Mesenchymal stem cell (in vitro differentiated cells and primary cell): Measurements from ENCODE around the gene PHETA1.
A peak's percentile ranks its signal among the peaks of the same experiment; 100 is the strongest.

Source experiments
- DNase-seq: peaks from one replicate; pipeline ENCODE4 v3.0.0-alpha.2; 2013
- H2AFZ ChIP-seq: one replicate; pipeline ENCODE4 v1.6.1; 2013; ENCODE audit warnings: low read depth, mild to moderate bottlenecking, control low read depth, inconsistent platforms, low read length, moderate library complexity
- H2AK5ac ChIP-seq: 2 replicates; pipeline ENCODE4 v1.6.1; 2013; ENCODE audit warnings: low read length, moderate library complexity, mild to moderate bottlenecking, inconsistent platforms; ENCODE audit not compliant: severe bottlenecking
- H2BK120ac ChIP-seq: one replicate; pipeline ENCODE4 v1.6.1; 2013; ENCODE audit warnings: low read depth, mild to moderate bottlenecking, inconsistent platforms, low read length, moderate library complexity
- H2BK12ac ChIP-seq, 2 experiments: one replicate each; pipeline ENCODE4 v1.6.1; 2013; ENCODE audit warnings: inconsistent platforms in 2 of 2, low read length in 2 of 2, mild to moderate bottlenecking in 2 of 2, moderate library complexity in 2 of 2, control low read depth in 1 of 2
- H2BK15ac ChIP-seq: one replicate; pipeline ENCODE4 v1.6.1; 2013; ENCODE audit warnings: mild to moderate bottlenecking, low read depth, inconsistent platforms; ENCODE audit not compliant: poor library complexity, severe bottlenecking
- H2BK5ac ChIP-seq: 2 replicates; pipeline ENCODE4 v1.6.1; 2013; ENCODE audit warnings: low read depth, mild to moderate bottlenecking, low read length, control low read depth, inconsistent platforms; ENCODE audit not compliant: poor library complexity, severe bottlenecking
- H3K14ac ChIP-seq, 2 experiments: one replicate each; pipeline ENCODE4 v1.6.1; 2013; ENCODE audit warnings: inconsistent platforms in 2 of 2, low read length in 2 of 2, control low read depth in 1 of 2, mild to moderate bottlenecking in 1 of 2, moderate library complexity in 1 of 2
- H3K18ac ChIP-seq, 2 experiments: one replicate each; pipeline ENCODE4 v1.6.1; 2013; ENCODE audit warnings: inconsistent platforms in 2 of 2, low read length in 2 of 2, control low read depth in 1 of 2, low read depth in 1 of 2, mild to moderate bottlenecking in 1 of 2
- H3K23ac ChIP-seq, 2 experiments: one replicate each; pipeline ENCODE4 v1.6.1; 2013; ENCODE audit warnings: inconsistent platforms in 2 of 2, low read length in 2 of 2, mild to moderate bottlenecking in 2 of 2, moderate library complexity in 2 of 2, control low read depth in 1 of 2
- H3K27ac ChIP-seq: 2 replicates; pipeline ENCODE4 v1.5.1; 2013; ENCODE audit warnings: mild to moderate bottlenecking, moderate library complexity, low read length, control low read depth, inconsistent platforms; ENCODE audit not compliant: poor library complexity, severe bottlenecking
- H3K27me3 ChIP-seq, 2 experiments: 2 replicates each; pipeline versions ENCODE4 v1.6.1 to v1.7.0; 2013; ENCODE audit warnings: low read length in 2 of 2, mild to moderate bottlenecking in 2 of 2, moderate library complexity in 2 of 2, control low read depth in 1 of 2, inconsistent platforms in 1 of 2; ENCODE audit not compliant: control insufficient read depth in 1 of 2, insufficient read depth in 1 of 2
- H3K36me3 ChIP-seq, 2 experiments: 2 replicates each; pipeline versions ENCODE4 v1.6.1 to v1.7.0; 2013; ENCODE audit warnings: low read length in 2 of 2, control low read depth in 1 of 2, inconsistent platforms in 1 of 2, low read depth in 1 of 2, mild to moderate bottlenecking in 1 of 2; ENCODE audit not compliant: insufficient read depth in 2 of 2, control insufficient read depth in 1 of 2
- H3K4ac ChIP-seq, 2 experiments: one replicate each; pipeline ENCODE4 v1.6.1; 2013; ENCODE audit warnings: inconsistent platforms in 2 of 2, low read length in 2 of 2, mild to moderate bottlenecking in 2 of 2, moderate library complexity in 2 of 2, control low read depth in 1 of 2, low read depth in 1 of 2
- H3K4me1 ChIP-seq: 2 replicates; pipeline ENCODE4 v1.6.1; 2013; ENCODE audit warnings: low read depth, low read length, control low read depth; ENCODE audit not compliant: control insufficient read depth, insufficient read depth
- H3K4me2 ChIP-seq: 2 replicates; pipeline ENCODE4 v1.6.1; 2013; ENCODE audit warnings: low read length, mild to moderate bottlenecking, inconsistent platforms; ENCODE audit not compliant: poor library complexity, severe bottlenecking
- H3K4me3 ChIP-seq, 2 experiments: 2 replicates each; pipeline versions ENCODE4 v1.5.1 to v1.7.0; 2013; ENCODE audit warnings: low read length in 2 of 2, mild to moderate bottlenecking in 2 of 2, control low read depth in 1 of 2, low read depth in 1 of 2; ENCODE audit not compliant: insufficient read depth in 1 of 2
- H3K79me1 ChIP-seq: replicated peaks from 2 replicates; pipeline ENCODE4 v1.6.1; 2013; ENCODE audit warnings: mild to moderate bottlenecking, control low read depth, low read length, inconsistent platforms; ENCODE audit not compliant: poor library complexity, severe bottlenecking
- H3K9ac ChIP-seq: 2 replicates; pipeline ENCODE4 v1.7.0; 2013; ENCODE audit warnings: mild to moderate bottlenecking, low read length, moderate library complexity
- H3K9me3 ChIP-seq: 2 replicates; pipeline ENCODE4 v1.7.0; 2013; ENCODE audit warnings: mild to moderate bottlenecking, low read length; ENCODE audit not compliant: control insufficient read depth
- H4K8ac ChIP-seq: one replicate; pipeline ENCODE4 v1.6.1; 2013; ENCODE audit warnings: inconsistent platforms, mild to moderate bottlenecking, low read length, moderate library complexity
- H4K91ac ChIP-seq: one replicate; pipeline ENCODE4 v1.6.1; 2013; ENCODE audit warnings: mild to moderate bottlenecking, low read length, inconsistent platforms
- WGBS: methylation state at CpG from one replicate; pipeline ENCODE4 v1.1.7; 2013; ENCODE audit warnings: mixed read lengths; 5-methylcytosine and 5-hydroxymethylcytosine counted together

The PHETA1 gene

DNA sequence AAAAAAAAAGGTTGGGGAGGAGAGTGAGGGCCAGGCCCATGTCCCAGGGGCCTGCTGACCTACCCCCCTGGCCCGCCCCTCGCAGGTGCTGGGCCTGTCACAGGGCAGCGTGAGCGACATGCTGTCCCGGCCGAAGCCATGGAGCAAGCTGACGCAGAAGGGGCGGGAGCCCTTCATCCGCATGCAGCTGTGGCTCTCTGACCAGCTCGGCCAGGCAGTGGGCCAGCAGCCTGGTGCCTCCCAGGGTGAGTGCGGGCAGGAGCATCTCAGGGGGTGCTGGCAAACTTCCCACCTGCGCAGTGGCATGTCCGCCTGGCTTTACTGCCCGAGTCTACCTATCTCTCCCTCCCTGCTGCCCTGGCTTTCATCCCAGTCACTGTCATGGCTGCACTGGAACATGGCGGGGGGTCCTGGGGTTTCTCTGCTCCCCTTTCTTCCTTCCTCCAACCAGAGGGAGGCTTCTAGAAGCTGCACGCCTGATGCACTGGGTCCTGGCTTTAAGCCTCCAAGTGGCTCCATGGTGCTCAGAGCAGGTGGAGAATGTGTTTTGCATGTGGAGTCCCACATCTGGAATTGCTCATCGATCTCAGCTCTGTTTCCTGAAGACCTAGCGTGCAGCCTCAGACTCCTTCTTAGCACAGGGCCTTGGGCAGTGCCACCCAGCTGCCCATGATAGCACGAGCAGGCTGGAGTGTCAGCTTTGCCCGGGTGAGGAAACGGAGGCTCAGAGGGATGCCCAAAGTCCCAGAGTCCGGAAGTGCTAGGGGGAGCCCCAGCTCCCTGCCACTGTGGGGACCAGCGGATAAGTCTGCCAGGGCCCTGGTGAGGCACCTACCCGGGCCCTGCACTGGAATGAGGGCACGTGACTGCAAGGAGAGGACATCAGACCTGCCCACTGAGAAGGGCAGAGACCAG is 46.3 kb downstream of the PHETA1 start:
- WGBS: 86% methylated on average over 25 of the region's 25 CpGs
- Histone ChIP-seq H3K27me3 (peaks cover 0 to 4% of the 10 kb centered on the region in 2 experiments), H3K23ac (no peak overlapping the region), H3K4me2 (no peak overlapping the region), H2BK120ac (no peak overlapping the region), H3K4me3 (no peak overlapping the region), H3K18ac (no peak overlapping the region), H4K91ac (no peak overlapping the region), H2AFZ (no peak overlapping the region), H2BK5ac (no peak overlapping the region), H3K9me3 (no peaks in the 10 kb centered on the region), H3K14ac (no peak overlapping the region), H3K27ac (no peak overlapping the region), H3K4me1 (no peaks in the 10 kb centered on the region), H2BK12ac (no peak overlapping the region), H3K9ac (no peak overlapping the region), H3K79me1 (no peaks in the 10 kb centered on the region), H2AK5ac (no peak overlapping the region), H3K36me3 (no peaks in the 10 kb centered on the region), H3K4ac (no peak overlapping the region), H2BK15ac (no peak overlapping the region), H4K8ac (no peak overlapping the region)
- no peak for DNase-seq

DNA sequence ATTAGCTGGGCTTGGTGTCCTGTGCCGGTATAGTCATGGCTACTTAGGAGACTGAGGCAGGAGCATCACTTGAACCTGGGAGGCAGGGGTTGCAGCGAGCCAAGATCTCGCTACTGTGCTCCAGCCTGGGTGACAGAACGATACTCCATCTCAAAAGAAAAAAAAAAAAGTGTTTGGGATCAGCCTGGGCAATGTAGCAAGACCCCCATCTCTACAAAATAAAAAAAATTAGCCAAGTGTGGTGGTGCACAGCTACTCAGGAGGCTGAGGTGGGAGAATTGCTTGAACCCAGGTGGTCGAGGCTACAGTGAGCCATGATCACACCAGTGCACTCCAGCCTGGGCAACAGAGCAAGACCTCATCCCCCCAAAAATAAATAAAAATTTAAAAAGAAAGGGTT is 47.6 kb downstream of the PHETA1 start:
- 94% methylated on average over 3 of the region's 5 CpGs for WGBS
- Histone ChIP-seq H2BK5ac (no peak overlapping the region), H2AK5ac (no peak overlapping the region), H3K4me2 (no peak overlapping the region), H2AFZ (no peak overlapping the region), H3K27me3 (peaks cover 7 to 8% of the 10 kb centered on the region in 2 experiments), H3K9me3 (no peaks in the 10 kb centered on the region), H3K4ac (no peak overlapping the region), H3K4me1 (no peaks in the 10 kb centered on the region), H3K9ac (no peak overlapping the region), H2BK12ac (no peak overlapping the region), H3K23ac (no peak overlapping the region), H4K8ac (no peak overlapping the region), H3K36me3 (no peaks in the 10 kb centered on the region), H3K4me3 (no peak overlapping the region), H3K14ac (no peak overlapping the region), H2BK120ac (no peak overlapping the region), H2BK15ac (no peak overlapping the region), H3K79me1 (no peaks in the 10 kb centered on the region), H3K27ac (no peak overlapping the region), H3K18ac (no peak overlapping the region), H4K91ac (no peak overlapping the region)
- no peak for DNase-seq

DNA sequence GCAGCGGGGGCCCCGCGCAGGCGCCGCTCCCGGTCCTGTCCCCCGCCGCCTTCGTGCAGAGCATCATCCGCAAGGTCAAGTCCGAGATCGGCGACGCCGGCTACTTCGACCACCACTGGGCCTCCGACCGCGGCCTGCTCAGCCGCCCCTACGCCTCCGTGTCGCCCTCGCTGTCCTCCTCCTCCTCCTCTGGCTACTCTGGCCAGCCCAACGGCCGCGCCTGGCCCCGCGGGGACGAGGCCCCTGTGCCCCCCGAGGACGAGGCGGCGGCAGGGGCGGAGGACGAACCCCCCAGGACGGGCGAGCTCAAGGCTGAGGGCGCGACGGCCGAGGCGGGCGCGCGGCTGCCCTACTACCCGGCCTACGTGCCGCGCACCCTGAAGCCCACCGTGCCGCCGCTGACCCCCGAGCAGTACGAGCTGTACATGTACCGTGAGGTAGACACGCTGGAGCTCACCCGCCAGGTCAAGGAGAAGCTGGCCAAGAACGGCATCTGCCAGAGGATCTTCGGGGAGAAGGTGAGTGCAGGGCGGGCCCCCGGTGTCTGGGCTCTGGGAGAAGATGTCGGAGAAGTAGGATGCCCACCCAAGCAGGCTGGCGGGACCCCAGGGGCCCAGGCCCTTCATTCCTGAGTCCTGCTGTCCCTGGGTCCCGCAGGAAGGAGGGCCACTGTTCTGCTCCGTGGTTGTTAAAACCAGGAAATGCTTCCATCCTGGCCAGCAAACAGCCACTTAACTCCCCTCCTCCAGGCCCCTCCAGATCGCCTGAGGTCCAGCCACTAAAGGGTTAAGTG is 48.4 kb downstream of the PHETA1 start:
- H3K27ac ChIP-seq: no peak overlapping the region
- H2BK12ac ChIP-seq: no peak overlapping the region
- no peak overlapping the region for H3K4ac ChIP-seq
- H3K4me3 ChIP-seq: no peak overlapping the region
- no peaks in the 10 kb centered on the region for H3K79me1 ChIP-seq
- no peak overlapping the region for H2BK5ac ChIP-seq
- WGBS: 95% methylated on average over 67 of the region's 67 CpGs
- H4K8ac ChIP-seq: no peak overlapping the region
- H3K14ac ChIP-seq: no peak overlapping the region
- H2BK120ac ChIP-seq: no peak overlapping the region
- no peak overlapping the region for H3K18ac ChIP-seq
- H3K9ac ChIP-seq: no peak overlapping the region
- H3K23ac ChIP-seq: no peak overlapping the region
- no peak for DNase-seq
- H3K9me3 ChIP-seq: no peaks in the 10 kb centered on the region
- H3K27me3 ChIP-seq: peaks cover 7 to 8% of the 10 kb centered on the region in 2 experiments
- no peak overlapping the region for H2AK5ac ChIP-seq
- H2BK15ac ChIP-seq: no peak overlapping the region
- no peak overlapping the region for H2AFZ ChIP-seq
- H4K91ac ChIP-seq: no peak overlapping the region
- H3K4me2 ChIP-seq: no peak overlapping the region
- H3K36me3 ChIP-seq: no peaks in the 10 kb centered on the region
- no peaks in the 10 kb centered on the region for H3K4me1 ChIP-seq

DNA sequence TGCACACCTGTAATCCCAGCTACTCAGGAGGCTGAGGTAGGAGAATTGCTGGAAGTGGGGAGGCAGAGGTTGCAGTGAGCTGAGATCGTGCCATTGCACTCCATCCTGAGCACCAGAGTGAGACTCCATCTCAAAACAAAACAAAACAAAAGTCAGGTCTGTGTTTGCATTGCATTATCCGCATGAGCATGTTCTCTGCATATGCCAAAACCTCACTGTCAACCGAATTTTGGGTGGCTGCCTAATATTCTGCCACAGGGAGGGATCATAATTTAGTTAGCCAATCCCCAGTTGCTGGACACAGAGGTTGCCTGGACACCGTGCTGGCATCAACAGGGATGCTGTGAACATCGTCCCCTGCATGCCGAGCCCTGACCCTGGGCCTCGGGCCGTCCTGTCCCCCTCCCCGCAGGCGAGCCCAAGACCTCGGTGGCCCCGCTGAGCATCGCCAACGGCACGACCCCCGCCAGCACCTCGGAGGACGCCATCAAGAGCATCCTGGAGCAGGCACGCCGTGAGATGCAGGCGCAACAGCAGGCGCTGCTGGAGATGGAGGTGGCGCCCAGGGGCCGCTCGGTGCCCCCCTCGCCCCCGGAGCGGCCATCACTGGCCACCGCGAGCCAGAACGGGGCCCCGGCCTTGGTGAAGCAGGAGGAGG is 49.2 kb downstream of the PHETA1 start:
- H4K91ac ChIP-seq: no peak overlapping the region
- WGBS: 90% methylated on average over 32 of the region's 32 CpGs
- H3K4ac ChIP-seq: no peak overlapping the region
- H3K4me2 ChIP-seq: no peak overlapping the region
- no peaks in the 10 kb centered on the region for H3K4me1 ChIP-seq
- no peak overlapping the region for H2BK120ac ChIP-seq
- no peak overlapping the region for H2AFZ ChIP-seq
- H3K23ac ChIP-seq: no peak overlapping the region
- no peaks in the 10 kb centered on the region for H3K36me3 ChIP-seq
- peak overlapping the region; percentile 36 for H4K8ac ChIP-seq
- no peak overlapping the region for H3K27ac ChIP-seq
- no peak overlapping the region for H3K14ac ChIP-seq
- no peak overlapping the region for H2BK15ac ChIP-seq
- no peaks in the 10 kb centered on the region for H3K9me3 ChIP-seq
- no peak overlapping the region for H3K9ac ChIP-seq
- H3K4me3 ChIP-seq: no peak overlapping the region
- no peak overlapping the region for H2BK5ac ChIP-seq
- no peaks in the 10 kb centered on the region for H3K79me1 ChIP-seq
- no peak overlapping the region for H3K18ac ChIP-seq
- no peak overlapping the region for H2BK12ac ChIP-seq
- no peak for DNase-seq
- peaks cover 10 to 12% of the 10 kb centered on the region in 2 experiments for H3K27me3 ChIP-seq
- H2AK5ac ChIP-seq: no peak overlapping the region
